ENCODE data around the gene P2RY6.

DNA sequence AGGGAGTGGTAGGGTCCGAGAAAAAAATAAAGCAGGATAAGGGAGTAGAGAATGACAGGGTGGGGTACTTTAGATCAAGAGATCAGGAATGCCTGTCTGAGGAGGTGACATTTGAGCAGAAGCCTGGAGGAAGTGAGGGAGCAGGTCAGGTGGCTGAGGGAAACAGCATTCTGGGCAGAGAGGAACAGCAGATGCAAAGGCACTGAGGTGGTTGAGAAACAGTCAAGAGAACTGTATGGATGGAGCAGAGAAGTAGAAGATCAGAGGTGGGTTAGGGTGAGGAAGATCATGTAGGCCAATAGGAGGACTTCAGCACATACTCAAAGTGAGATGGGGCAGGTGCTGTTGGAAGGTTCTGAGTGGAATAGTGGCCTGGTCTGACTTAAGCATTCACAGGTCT, 44.3 kb downstream of the P2RY6 start:
- TF ChIP-seq, protein P1, sequence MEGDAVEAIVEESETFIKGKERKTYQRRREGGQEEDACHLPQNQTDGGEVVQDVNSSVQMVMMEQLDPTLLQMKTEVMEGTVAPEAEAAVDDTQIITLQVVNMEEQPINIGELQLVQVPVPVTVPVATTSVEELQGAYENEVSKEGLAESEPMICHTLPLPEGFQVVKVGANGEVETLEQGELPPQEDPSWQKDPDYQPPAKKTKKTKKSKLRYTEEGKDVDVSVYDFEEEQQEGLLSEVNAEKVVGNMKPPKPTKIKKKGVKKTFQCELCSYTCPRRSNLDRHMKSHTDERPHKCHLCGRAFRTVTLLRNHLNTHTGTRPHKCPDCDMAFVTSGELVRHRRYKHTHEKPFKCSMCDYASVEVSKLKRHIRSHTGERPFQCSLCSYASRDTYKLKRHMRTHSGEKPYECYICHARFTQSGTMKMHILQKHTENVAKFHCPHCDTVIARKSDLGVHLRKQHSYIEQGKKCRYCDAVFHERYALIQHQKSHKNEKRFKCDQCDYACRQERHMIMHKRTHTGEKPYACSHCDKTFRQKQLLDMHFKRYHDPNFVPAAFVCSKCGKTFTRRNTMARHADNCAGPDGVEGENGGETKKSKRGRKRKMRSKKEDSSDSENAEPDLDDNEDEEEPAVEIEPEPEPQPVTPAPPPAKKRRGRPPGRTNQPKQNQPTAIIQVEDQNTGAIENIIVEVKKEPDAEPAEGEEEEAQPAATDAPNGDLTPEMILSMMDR (optimal IDR thresholded peaks at IDR 0.05 in 1 of 3, IDR thresholded peaks at IDR 0.05 in 1 of 3, conservative IDR thresholded peaks at IDR 0.05 in 1 of 3; ENCODE audit: extremely low read depth in 1 of 3, insufficient read depth in 2 of 3, low read length in 3 of 3): no peak
- TF ChIP-seq EZH2 (IDR thresholded peaks at IDR 0.05; ENCODE audit: low read length): no peak

All from keratinocyte (primary cell).